ENCODE data around the gene IWS1.
"Not testable (repeated sequence)": the region's sequence is repeated elsewhere in the genome, so short reads cannot be mapped to it uniquely, and the experiment has no call there.

The IWS1 gene

DNA sequence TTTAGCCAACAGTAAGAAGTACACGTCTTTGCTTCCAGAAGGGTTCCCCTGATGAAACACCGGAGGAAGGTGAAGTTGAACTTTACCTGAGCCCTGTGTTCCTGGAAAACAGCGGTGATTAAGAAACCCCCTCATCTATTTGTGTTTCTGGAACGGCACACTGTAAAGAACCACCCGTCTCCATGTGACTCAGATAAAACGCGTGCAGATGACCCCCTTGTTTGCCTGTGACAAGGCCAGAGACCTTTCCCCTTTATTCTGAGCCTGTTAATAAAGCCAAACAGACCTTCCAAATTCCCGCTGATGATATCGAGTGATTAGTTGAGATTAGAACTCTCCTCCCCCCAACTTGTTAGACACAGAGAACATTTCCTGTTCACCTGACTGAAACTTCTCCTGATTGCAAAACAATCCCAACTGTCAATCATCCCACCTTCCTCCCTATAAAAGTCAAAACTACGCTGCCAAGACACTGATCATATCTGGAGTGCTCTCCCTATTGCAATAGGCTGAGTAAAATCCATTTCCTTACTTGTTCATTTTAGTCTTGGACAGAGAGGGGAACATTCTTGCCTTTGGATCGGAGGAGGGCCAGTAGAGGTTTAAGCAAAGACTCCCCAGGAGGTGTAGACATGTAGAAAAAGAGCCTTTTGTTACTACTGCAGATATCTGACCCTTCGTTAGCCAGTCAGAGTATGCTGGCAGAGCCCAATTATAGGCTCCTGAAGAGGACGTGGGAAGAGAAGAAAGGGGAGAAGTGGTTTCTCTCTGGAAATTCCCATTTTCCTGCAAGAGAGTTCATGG, 914 bp upstream of the IWS1 start:
- peak; percentile 56 for DNase-seq

DNA sequence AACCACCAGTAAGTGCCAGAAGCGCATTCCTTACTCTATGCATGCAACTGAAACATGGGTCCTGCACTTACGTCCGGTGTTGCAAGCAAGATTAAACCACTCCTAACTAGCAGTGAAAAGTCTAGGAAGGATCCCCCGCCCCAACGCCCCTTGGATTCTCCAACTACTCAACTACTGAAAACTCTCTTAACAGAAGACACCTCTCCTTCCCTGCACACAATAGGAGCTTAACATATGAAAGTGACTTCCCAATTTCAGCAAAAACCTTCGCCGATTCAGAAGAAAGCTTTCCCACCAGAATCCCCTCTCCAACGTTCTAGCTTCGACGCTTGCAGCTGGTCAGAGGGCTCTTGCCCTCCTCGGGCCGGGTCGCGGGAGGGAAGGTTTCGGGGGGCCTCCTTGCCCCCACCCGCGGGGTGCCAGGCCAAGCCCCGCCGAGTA, 578 bp downstream of the IWS1 start:
- DNase-seq = no peak

- not testable (repeated sequence) for DNase-seq
Observed at GRCh38 chr2:127524198-127524834, 2.0 kb downstream of the IWS1 start.

DNA sequence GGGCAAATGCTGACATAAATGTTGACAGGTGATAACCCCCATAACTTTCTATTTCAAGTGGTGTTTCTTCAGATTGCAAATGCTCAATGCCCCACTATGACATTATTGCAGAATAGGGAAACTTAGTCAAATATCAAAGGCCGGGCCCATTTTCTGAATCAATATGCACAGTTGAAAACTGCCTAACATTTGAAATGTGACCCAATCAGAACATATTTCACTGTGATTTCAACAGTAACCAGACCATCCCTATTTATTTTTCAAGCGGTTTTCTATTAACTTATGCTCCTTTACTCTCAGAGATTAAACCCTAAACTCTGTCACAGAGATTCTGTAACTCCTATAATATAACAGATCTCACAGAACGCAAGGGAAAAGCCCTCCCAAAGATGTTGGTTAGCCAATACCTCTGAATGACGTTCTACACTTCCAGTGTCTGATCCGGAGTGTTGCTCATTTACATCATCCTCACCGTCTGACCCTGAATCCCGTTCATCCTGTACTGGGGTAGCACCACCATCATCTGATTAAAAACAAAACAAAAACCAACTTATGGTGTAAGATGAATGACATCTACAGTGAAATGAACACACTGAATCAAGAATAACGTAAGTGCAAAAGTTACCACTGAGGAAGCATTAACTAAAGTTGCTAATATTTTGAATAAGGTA, 2.9 kb downstream of the IWS1 start:
- no peak for DNase-seq

- DNase-seq = no peak
Observed at GRCh38 chr2:127520424-127520823, 5.9 kb downstream of the IWS1 start.

DNA sequence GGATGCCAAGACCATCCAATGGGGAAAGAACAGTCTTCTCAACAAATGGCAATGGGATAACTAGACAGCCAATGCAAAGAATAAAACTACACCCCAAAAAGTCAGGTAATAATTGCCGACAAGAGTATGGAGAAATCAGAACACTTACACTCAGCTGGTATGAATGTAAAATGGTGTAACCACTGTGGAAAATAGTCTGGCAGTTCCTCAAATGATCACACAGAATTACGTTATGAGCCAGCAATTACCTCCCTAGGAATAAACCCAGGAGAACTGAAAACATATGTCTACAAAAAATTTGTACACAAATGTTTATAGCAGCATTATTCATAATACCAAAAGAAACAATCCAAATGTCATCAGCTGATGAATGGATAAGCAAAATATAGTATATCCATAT, 8.8 kb downstream of the IWS1 start:
- no peak for DNase-seq

- DNase-seq = no peak
Observed at GRCh38 chr2:127516041-127516762, 10.1 kb downstream of the IWS1 start.

DNA sequence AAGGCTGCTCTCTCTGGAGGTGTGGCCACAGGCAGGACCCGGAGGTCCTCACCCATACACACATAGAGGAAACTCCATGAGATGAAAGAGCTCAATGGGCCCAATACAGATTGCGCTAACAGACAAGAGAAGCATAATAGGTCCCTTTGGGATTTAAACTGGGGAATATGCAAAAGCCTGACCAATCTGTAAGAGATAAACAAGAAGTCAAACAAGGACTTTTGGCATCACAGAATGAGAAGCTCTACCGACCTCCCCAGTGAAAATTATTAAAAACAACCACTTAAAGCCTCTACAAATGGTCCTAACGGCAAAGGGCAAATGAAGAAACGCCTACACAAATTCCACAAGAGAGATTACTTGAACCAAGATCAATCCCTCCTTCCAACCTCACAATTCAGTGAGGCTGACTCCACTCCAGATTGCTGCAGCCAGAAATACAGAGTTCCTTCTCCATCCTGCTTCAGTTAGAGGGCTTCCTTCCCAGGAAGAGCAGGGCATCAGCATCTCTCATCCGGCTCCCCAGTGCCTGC, 10.8 kb downstream of the IWS1 start:
- DNase-seq = no peak

DNA sequence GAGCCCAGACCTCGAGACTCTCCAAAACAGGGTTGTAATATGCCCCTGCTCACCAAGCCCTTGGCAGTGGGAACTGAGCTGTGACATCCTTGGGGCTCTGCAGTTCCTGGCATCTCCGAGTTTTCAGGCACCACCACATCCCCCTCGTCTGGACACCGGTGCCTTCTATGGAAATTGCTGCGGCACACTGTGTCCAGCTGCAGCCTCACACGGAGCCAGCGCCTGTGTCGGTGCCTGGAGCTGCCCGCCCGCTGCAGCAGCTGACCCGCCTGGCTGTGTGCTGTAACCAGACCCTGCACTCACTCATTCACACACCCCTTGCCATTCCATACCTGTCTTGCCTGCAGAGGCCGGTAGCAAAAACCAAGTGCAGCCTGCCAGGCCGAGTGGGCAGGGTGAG, 11.8 kb downstream of the IWS1 start:
- DNase-seq = no peak

DNA sequence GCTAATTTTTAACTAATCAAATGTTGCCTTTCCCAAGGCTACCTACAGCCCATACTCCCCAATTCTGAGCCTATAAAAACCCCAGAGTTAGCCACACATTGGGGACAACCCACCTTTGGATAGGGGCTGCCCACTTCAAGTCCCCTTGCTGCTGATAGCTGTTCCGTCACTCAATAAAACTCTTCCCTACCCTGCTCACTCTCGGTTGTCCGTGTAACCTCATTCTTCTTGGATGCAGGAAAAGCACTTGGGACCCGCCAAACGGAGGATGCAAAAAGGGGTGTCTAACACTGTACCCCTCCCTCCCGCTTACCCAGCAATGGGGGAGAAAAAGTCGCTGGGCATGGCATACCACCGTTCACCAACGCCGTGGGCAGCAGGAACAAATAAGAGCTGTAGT, 12.2 kb downstream of the IWS1 start:
- no peak for DNase-seq

DNA sequence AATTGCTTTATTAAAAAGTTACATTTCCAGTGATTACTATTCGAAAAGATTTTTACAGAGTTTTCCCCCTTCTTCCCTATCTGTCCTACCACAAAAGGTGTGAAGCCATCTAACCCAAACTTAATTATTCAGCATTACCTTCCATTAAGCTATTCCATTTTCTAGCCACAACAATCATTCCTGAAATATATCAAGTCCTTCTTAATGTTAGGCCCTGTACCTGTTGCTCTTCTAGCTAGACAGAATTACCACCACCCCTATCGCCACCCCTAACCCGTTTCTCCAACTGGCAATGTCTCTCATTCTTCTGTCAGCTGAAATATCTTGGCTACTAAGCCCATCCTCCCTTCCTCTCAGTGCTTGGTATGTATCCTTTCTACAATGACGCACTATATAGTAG, 13.9 kb downstream of the IWS1 start:
- DNase-seq = no peak

DNA sequence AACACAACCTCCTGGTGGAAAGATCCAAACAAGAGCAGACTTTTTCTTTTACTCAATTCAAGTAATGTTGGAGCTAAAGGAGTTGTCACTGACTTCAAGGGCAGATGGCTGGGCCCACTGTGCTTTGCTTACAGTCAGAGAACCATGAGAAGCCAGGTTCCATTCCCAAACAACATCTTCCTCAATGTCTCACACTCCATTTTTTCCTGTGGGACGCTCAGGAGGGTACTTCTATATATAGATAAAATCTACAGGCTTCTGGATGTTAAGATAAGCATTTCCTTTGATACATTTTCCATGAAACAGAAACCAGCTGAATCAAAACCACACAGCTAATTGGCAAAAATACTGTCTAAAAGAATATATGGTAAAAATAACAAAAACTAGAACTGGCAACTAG, 14.4 kb downstream of the IWS1 start:
- no peak for DNase-seq

- DNase-seq = no peak
Observed at GRCh38 chr2:127511090-127511695, 15.1 kb downstream of the IWS1 start.

DNA sequence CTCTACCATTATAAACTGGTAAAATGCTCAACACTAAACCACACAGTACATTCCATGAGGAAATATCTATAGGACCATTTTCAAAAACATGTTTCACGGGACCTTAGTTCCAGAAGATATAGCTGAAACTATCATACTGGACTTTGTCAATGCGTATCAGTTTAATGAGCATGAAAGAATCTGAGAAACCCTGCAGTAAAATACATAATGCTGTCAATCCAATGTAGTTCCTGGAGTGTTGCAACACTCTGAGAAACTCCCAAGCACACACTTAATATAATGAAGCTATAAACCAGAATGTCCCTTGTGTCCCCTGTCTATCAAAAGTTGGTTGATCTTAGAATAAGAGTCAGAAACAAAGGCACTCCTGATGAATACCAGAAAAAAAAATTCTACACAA, 16.2 kb downstream of the IWS1 start:
- no peak for DNase-seq

DNA sequence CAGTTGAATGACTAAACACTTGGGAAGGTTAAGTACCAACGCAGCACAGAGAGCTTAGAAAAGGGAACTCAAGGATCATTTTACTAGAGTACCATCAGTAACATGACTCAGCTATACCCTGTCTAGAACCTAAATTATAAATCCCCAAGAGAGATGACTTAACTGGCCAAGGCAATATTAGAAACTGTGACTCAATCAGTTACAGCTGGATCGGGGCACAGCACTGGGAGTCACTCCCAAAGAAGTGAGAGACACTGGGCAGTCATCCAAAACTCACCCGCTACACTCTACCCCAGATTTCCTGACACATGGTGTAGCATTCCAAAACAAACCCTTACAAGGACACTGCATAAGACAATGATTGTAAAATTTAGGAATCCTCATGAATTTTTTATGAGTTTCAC, 17.7 kb downstream of the IWS1 start:
- no peak for DNase-seq

- DNase-seq = no peak
Observed at GRCh38 chr2:127508023-127508630, 18.2 kb downstream of the IWS1 start.

GRCh38 chr2:127506510-127506909, 19.8 kb downstream of the IWS1 start:
- DNase-seq = no peak

DNA sequence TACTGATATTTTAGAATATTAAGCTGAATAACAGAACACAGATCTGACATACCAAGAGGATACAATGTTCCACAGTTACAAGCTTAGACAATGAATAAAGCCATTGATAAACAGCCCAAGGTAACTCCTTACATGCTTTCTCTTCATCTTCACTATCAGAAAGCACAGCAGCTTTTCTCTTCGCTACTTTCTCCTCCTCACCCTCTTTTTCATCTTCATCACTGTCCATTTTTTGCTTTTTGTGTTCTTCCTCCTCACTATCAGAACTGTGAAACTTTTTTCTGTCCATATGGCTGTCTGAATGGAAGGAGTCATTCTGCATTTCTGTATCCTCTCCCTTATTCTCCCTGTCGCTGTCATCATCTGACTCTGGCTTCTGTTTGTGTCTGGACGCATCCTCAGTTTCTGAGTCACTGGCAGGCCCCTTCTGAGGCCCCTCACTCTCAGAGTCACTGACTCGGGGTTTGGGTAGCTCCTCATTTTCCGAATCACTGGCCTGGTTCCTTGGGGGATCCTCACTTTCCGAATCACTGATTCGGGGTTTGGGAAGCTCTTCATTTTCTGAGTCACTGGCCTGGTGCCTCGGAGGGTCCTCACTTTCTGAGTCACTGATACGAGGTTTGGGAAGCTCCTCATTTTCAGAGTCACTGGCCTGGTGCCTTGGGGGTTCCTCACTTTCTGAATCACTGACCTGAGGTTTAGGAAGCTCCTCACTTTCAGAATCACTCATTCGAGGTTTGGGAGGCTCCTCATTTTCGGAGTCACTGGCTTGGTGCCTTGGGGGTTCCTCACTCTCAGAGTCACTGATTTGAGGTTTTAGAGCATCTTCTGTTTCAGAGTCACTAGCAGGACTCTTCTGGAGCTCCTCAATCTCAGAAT, 21.5 kb downstream of the IWS1 start:
- no peak for DNase-seq

DNA sequence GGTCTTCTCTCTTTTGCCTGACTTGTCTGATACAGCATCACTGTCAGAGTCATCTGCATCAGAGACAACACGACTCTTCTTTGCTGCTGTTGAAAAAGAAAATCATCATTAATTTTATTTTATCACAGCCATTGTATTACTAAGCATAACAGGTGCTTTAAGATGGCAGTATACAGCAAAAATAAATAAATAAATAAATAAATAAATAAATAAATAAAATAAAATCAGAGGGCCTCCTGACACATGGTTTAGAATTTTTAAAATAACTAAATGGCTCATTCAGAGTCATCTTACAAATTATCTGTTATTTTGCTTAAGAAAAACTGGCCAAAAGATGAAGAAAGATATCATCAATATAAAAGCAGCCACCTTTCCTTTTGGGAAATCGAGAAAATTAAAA, 22.8 kb downstream of the IWS1 start:
- no peak for DNase-seq

- no peak for DNase-seq
Observed at GRCh38 chr2:127498386-127498785, 27.9 kb downstream of the IWS1 start.

DNA sequence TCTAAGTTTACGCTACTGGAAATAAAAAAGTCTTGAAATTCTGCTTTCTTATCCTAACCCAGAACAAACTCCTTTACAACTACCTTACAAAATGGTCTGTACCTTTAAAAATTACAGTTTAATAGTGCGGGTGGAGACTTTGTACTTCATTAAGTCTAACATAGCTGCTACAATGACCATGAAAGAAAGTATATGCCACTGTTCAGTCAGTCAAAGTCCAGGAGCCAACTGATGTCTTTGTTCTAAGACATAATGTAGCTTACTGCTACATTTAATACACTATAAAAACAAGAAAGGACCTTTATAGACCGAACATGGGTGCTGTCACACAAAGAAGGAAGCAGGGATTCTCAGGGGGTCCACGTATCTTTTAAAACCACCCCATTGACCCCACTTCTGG, 36.0 kb downstream of the IWS1 start:
- no peak for DNase-seq

Data from activated CD8-positive, alpha-beta memory T cell treated with anti-CD3 and anti-CD28 coated beads, Interleukin-2, amount 50 U/mL, for 48 hours (primary cell).